ENCODE results near the gene POLE. TPM values are rescaled to one million over a fixed set of nuclear protein-coding genes. Genes with fewer than 3 reads are reported as not detected.

POLE gene
- total and polyA plus RNA-seq, 5 experiments from 2014 or later: 2.8 to 56.1 (median 3.3) TPM

DNA sequence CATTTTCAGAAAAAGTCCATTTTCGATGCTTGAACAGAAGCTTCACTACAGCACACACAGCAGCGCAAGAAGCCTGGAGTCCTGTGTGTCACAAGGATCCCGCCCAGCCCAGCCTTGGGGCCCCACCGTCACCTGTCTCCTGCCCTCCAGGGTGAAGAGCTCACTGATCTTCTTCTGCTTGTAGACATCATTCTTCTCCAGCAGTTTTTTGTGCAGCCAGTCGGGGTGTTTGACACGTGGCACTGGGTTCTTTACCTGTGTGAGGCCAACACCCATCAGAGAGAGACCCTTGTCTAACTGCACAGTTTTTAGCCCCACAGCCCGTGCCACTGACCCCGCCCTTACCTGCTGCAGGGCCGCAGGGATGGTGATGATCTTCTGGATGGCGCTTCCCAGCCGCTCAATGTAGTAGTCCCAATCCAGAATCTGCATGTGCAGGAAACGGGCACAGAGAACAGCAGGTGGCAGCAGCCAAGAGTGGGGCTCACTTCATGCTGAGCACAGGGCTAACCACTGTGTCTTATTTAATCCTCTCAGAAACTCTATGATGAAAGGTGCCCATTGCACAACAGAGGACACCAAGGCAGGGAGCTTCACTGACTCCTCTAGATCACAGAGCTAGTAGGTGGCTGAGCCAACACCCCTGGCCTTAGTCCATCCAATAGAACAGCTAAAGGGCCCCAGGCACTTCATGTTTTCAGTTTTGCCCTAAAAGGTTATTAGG is 30.0 kb downstream of the POLE start:
- Mint-ChIP-seq H3K27me3 (no peaks in the 10 kb centered on the region), H3K4me1 (peaks cover 5 to 26% (median 15%) of the 10 kb centered on the region in 4 donors), H3K27ac (peak overlapping the region in 1 of 10 donors; percentile 40), H3K9me3 (no peaks in the 10 kb centered on the region), H3K36me3 (peaks cover 0 to 67% (median 18%) of the 10 kb centered on the region in 3 donors), H3K4me3 (peak overlapping the region in 1 of 10 donors; percentile 28)
- POLR2A ChIA-PET: no interaction called here
- DNase-seq (no peak), ATAC-seq (no peak)

DNA sequence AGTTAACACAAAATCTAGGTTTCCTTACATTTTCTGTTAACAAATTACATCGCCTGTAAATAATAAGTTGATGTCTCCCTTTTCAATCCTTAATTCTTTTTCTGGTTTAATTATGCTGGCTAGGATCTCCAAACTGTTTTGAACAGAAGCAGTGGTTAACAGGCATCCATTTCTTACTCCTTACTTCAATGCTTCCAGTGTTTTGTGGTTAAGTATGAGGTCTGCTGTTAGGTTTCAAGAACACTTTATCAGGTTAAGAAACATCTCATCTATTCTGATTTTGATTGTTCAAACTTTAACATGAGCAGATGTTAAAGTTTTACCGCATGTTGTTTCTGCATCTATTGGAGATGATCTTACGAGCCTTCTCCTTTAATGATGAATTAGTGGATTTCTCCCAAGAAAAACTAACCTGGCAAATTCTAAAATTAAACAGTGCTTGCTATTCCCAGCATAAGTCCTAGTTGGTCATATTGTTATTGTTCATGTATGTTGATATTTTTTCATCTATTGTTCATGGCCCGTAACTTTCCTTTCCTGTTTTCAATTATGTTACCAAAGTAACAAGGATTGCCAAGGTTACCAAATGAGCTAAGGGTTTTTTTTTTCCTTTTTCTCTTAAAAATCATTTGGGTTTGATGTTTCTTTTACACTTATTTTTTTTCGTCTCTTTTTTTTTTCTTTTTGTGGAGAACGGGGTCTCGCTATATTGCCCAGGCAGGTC is 33.4 kb downstream of the POLE start:
- H3K4me3 Mint-ChIP-seq: no peak overlapping the region
- no peaks in the 10 kb centered on the region for H3K27me3 Mint-ChIP-seq
- H3K9me3 Mint-ChIP-seq: no peaks in the 10 kb centered on the region
- H3K27ac Mint-ChIP-seq: no peak overlapping the region
- ATAC-seq: no peak
- H3K36me3 Mint-ChIP-seq: peaks cover 0 to 59% (median 12%) of the 10 kb centered on the region in 3 donors
- POLR2A ChIA-PET: no interaction called here
- DNase-seq: no peak
- peaks cover 0 to 3% (median 0%) of the 10 kb centered on the region in 4 donors for H3K4me1 Mint-ChIP-seq

DNA sequence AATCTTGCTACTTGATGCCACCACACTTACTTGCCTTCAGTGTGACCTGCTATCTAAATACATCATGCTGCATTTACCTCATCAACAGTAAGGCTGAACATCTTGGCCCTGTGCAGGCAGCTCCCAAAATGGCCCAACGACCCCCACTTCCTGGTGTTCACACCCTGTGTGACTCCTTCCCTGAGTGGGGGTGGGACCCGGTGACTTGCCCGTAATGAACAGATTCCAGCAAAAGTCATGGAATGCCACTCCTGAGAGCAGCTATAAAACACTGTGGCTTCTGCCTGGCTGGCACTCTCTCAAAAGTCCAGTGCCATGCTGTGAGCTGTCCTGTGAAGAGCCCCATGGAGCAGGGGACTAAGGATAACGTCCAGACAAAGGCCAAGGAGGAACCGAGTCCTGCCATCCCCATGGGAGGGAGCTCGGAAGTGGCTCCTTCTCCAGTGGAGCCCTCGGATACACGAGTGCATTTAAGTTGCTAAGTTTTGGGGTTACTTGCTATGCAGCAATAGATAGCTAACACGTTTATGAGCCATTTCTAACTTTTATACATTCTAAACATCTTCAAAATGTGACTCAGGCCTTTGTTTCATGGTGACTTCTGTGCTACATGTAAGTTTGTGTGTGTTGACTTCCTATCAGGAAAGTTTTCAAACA is 35.6 kb downstream of the POLE start:
- Mint-ChIP-seq H3K4me3 (no peak overlapping the region), H3K27ac (peak overlapping the region in 3 of 10 donors; percentile 13 to 71 (median 19)), H3K27me3 (no peaks in the 10 kb centered on the region), H3K9me3 (no peaks in the 10 kb centered on the region), H3K4me1 (no peaks in the 10 kb centered on the region), H3K36me3 (peaks cover 0 to 56% (median 11%) of the 10 kb centered on the region in 3 donors)
- no peak for ATAC-seq
- POLR2A ChIA-PET: interaction anchor here (0.7 kb wide), 1 partner anchor 125 kb away, joined by 4 read pairs; no protein-coding TSS in a partner anchor
- DNase-seq: no peak

DNA sequence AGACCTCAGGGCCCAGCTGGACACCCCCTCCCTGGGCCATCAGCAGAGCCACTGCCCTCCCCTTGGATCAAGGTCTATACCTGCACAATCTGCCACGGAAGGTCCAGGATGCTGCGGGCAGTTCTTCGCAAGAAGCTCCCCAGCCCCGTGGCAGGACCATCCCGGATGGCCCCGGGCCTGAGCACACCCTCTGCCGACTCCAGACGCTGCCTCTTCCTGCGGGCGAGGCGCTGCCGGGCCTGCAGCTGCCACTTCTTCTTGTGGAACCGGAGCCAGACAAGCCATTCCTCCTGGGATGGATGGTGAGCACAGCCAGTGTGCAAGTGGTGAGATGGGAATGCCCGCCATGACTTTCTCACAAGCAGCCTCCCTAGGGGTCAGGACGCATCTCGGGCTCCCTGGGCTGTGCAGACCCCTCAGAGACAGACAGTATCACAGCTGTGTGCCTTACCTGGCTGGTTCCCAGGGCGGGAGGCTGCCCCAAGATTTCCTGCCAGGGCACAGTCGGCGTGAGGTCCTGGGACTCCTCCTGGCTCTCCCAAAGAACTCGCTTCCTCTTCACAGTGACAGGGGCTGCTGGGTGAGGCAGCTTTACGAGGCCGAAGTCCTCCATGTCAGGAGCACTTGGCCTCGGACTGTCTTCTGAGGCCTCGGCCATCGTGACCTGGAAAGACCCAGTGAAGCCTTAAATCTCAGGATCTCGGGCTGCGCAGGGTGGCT is 37.8 kb downstream of the POLE start:
- Mint-ChIP-seq H3K27ac (no peak overlapping the region), H3K4me3 (no peak overlapping the region), H3K27me3 (no peaks in the 10 kb centered on the region), H3K36me3 (peaks cover 0 to 50% (median 10%) of the 10 kb centered on the region in 3 donors), H3K4me1 (no peaks in the 10 kb centered on the region), H3K9me3 (no peaks in the 10 kb centered on the region)
- POLR2A ChIA-PET: interaction anchor here (0.6 kb wide), 1 partner anchor 10 kb away, joined by 3 read pairs; no protein-coding TSS in a partner anchor
- DNase-seq: no peak
- no peak for ATAC-seq

DNA sequence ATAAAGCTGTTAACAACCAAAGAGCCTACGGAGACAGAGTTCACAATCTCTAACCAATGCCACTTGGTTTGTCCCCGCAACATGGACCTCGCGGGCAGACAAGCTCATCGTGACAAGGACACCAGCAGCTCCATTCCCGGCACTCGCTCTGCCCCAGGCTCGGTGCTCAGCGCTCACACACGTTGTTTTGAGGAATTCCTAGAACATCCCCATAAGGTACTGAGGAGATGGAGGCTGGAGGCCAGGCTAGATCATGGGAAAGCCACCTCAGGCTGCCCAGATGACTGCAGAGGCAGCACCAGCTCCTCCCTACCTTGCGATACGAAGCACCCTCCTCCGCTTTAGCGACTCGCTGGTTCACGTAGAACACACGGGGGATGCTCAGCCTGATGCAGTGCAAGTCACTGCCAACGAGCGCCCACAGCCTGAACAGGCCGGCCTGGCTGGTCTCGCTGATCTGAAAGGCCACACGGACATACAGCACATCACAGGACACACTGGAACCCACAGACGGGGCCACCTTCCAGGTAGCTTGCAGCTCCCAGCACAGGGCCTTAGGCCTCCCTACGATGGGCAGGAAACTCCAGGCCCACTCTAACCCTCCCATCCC is 38.4 kb downstream of the POLE start:
- no peak overlapping the region for H3K27ac Mint-ChIP-seq
- ATAC-seq (no peak), DNase-seq (no peak)
- H3K9me3 Mint-ChIP-seq: no peaks in the 10 kb centered on the region
- POLR2A ChIA-PET: no interaction called here
- no peak overlapping the region for H3K4me3 Mint-ChIP-seq
- no peaks in the 10 kb centered on the region for H3K27me3 Mint-ChIP-seq
- no peaks in the 10 kb centered on the region for H3K4me1 Mint-ChIP-seq
- H3K36me3 Mint-ChIP-seq: peaks cover 0 to 43% (median 7%) of the 10 kb centered on the region in 3 donors

DNA sequence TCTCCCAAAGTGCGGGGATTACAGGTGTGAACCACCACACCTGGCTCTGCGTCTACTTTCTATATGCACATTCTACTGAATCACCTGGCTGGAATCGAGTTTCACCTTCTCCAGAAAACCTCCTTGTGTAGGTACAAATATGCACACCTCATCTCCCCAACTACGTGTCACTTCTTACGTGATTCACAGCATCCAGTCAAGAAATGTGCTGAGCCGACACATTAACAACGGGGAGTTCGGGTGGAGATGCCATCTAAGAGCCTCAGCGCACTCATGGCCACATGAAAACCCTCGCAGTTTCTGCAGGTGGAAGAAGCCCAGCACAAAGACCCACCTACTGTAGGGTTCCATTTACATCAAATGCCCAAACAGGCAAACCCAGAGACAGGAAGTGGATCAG is 39.3 kb downstream of the POLE start:
- Mint-ChIP-seq H3K4me3 (no peak overlapping the region), H3K4me1 (no peaks in the 10 kb centered on the region), H3K27me3 (no peaks in the 10 kb centered on the region), H3K9me3 (no peaks in the 10 kb centered on the region), H3K27ac (no peak overlapping the region), H3K36me3 (peaks cover 0 to 42% (median 6%) of the 10 kb centered on the region in 3 donors)
- POLR2A ChIA-PET: no interaction called here
- DNase-seq (no peak), ATAC-seq (no peak)

DNA sequence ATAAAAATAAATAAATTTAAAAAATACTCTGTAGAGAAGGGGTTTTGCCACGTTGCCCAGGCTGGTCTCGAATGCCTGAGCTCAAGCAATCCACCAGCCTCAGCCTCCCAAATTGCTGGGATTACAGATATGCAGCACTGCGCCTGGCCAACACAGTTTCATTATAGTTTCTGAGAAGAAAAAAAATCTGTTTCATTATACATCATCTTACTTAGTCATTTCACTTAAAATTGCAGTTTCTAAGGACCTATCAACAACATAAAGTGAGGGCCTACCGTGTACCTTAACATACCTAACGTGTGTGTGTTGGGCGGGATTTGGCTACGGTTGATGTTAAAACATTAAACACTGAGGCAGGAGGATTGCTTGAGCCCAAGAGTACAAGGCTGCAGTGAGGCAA is 40.3 kb downstream of the POLE start:
- POLR2A ChIA-PET: no interaction called here
- H3K36me3 Mint-ChIP-seq: peaks cover 0 to 42% (median 10%) of the 10 kb centered on the region in 3 donors
- H3K27me3 Mint-ChIP-seq: no peaks in the 10 kb centered on the region
- H3K4me1 Mint-ChIP-seq: no peaks in the 10 kb centered on the region
- no peak overlapping the region for H3K4me3 Mint-ChIP-seq
- H3K27ac Mint-ChIP-seq: no peak overlapping the region
- ATAC-seq: no peak
- DNase-seq: no peak
- no peaks in the 10 kb centered on the region for H3K9me3 Mint-ChIP-seq

DNA sequence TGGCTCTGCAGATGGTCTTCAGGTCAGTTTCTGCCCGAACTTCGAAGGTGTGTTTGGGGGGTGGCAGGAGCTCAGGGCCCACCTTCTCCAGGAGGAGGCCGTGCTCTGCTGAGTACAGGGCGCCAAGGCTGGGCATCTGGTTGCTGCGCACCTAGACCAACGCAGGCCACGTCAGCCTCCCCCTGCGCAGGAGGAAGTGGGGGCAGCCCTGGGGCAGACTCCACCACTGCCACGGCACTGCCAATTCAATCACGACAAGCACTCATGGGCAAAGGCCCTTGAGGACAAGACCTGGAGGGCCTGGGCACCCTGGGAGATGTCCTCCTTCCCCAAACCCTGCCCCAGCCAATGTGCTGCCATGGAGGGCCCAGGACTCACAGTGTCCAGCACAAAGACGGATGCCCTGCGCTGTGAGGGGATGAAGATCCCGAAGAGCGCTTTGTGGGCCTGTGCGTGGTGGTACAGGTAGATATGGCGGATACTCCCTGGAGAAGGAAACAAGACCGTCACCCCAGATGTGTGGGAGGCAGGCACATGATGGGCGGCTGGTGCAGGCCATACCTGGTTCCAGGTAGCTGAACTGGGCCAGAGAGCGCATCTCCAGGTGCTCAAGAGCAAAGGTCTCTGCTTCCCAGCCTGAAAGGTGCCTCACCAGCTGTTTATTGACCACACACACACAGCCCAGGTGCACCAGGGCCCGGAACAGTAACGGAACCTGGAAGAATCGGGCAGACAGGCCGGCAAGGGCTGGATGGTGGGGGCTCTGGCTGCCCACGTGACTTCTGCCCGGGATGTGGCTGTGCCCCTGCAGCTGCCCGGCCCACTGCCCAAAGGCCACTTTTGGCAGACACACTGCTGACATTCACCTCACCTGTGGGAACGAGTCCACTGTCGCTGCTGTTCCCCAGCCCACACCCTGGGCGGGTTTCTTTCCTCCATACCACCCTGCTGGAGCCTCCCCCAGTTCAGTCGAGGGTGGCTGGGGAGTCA is 44.0 kb downstream of the POLE start:
- Mint-ChIP-seq H3K4me1 (peaks cover 0 to 4% (median 2%) of the 10 kb centered on the region in 4 donors), H3K27me3 (no peaks in the 10 kb centered on the region), H3K36me3 (peaks cover 0 to 51% (median 16%) of the 10 kb centered on the region in 3 donors), H3K27ac (no peak overlapping the region), H3K4me3 (no peak overlapping the region), H3K9me3 (no peaks in the 10 kb centered on the region)
- ATAC-seq (no peak), DNase-seq (no peak)
- POLR2A ChIA-PET: no interaction called here

DNA sequence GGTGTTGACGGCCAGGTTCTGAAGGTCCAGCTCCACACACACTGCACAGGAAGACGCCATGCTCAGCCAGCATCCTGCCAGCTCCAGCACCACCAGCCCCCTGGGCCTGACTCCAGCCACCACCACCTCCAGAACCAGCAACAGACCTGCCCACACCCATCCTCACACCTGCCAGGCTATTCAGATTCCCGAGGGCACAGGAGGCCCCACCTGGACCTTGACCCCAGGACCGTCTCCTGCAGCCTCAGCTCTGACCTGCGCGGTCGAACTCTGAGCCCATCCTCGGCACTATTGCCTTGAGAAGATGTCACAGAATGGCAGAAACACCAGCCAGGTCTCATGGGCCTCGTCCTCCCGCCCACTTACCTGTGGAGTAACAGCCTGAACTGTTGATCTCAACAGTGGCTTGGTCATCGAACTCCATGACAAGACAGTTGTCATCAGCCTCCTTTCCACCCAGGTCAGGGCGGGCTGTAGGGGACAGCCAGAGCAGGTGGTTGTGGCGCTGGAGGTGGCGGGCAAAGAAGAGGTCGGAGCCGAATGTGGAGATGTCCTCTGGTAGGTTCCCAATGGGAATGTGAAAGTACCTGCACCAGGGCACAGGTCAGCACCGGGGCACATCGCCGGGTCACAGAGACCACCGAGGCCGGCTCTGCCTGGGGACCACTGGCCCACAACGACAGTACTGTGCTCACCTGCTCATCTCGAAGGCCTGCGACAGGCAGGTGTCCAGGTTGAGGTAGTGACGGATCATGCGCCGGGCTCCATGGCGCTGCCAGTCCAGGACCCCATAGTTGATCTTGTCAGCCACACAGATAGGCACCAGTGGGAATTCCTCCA is 45.1 kb downstream of the POLE start:
- ATAC-seq (no peak), DNase-seq (no peak)
- peaks cover 0 to 49% (median 16%) of the 10 kb centered on the region in 3 donors for H3K36me3 Mint-ChIP-seq
- peak overlapping the region in 2 of 10 donors; percentile 22 to 77 for H3K27ac Mint-ChIP-seq
- H3K9me3 Mint-ChIP-seq: no peaks in the 10 kb centered on the region
- H3K4me1 Mint-ChIP-seq: peaks cover 0 to 4% (median 2%) of the 10 kb centered on the region in 4 donors
- no peaks in the 10 kb centered on the region for H3K27me3 Mint-ChIP-seq
- POLR2A ChIA-PET: no interaction called here
- no peak overlapping the region for H3K4me3 Mint-ChIP-seq

DNA sequence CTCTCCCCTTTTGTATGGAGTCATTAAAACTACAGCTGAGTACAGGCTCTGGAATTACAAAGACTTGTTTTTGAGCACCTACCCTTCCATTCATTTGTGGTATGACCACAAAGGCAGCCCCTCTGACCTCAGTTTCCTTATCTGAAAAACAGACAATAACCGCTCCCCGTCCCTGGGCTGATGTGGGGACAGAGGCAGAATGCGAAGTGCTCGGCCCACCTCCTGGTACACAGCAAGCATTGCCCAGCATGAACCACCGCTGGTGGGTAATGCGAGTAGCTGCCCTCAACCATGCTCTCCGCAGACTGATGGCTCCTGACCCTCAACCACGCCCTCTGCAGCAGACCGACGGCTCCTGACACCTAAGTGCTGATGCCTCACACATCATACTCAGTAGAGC is 46.2 kb downstream of the POLE start:
- Mint-ChIP-seq H3K4me3 (no peak overlapping the region), H3K36me3 (peaks cover 0 to 47% (median 15%) of the 10 kb centered on the region in 3 donors), H3K9me3 (no peaks in the 10 kb centered on the region), H3K4me1 (peaks cover 0 to 5% (median 2%) of the 10 kb centered on the region in 4 donors), H3K27me3 (no peaks in the 10 kb centered on the region), H3K27ac (peak overlapping the region in 3 of 10 donors; percentile 7 to 77 (median 41))
- ATAC-seq (no peak), DNase-seq (no peak)
- POLR2A ChIA-PET: no interaction called here

Data from naive thymus-derived CD8-positive, alpha-beta T cell (primary cell).